ENCODE measurements around the gene PTPRG.

PTPRG gene

DNA sequence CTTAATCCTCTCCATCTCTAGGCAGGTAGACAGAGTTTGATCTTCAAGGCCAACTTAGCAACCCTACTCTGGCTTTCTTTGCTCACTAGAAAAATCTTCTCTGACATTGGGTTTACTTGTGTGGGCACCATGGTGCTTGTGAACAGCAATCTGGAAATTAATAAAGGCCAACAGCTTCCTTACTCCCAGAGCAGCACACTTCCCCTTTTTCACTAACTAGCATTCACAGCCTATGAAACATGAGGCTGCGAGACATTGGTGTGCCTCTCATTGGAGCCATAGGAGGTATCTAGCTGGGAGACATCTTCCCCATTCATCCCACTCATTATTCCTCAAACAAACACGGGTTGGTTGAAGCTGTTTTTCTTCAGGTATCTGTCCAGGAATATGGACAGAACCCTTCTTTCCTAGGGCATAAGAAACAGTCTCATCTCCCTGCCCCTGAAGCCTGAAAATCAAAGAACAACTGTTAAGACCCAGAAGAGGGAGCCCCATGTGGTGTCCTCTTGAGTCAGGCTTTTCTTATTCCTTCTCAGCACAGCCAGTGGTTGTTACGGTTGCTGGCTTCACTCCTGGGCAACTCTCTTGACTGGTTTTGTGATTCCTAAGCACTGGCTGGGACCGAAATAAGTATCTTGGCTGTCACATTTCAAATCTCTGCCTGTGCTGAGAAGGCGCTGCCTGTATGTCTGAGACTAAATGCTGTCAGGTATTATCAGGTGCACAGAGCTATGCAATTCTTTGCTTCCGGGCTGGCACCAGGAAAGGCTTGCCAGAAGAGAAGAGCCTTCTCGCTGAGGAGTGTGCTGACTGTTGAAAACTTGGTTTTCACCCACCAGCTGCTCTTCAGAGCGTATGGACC lies 617.6 kb downstream of the PTPRG start:
- DNase-seq: no peak

DNA sequence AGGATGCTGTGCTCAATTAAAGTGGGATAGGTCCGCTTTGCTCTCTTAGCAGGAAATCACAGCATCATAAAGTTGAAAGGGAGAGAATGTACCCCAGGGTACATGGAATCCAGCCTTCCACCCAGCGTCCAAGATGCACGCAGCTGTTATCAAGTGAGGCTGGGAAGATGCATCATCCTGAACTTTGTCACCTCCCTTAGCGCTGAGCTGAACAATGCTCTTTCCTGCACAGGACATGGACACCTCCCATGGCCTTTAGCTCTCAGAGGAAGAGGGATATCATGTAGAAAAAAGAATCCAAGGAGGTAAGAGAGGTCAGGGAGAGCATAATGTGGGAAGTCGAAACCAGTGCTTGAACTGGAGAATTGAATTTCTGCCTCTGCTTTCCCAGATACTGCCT lies 619.1 kb downstream of the PTPRG start:
- DNase-seq: no peak

DNA sequence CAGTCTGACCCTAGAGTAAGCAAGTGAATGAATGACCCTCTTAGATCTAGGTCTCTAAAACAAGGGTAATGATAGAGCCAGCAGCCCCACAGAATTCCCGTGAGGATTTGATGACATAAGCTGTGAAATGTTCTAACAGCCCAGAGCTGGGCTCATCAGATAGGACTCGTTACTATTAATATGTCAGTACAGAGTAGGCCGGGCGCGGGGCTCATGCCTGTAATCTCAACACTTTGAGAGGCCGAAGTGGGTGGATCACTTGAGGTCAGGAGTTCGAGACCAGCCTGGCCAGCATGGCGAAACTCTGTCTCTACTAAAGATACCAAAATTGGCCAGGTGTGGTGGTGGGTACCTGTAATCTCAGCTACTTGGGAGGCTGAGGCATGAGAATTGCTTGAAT lies 621.7 kb downstream of the PTPRG start:
- no peak for DNase-seq

DNA sequence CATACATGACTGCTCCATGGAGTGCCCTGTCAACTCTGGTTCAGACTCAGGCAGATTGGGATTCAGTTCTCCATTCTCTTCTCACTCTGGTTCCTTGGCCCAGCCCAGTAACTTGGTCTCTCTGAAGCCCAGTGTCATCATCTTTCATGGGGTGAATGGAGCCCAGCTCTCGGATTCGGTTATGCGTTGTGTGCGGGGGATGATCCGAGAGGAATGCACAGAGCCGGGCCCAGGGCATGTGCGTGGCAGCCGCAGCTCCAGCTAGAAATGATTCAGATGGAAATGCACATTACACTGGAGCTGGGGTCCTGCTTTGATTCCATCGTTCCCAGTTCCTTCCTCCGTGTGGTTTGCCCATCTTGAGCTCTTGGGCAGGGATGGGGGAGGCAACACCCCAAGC lies 622.6 kb downstream of the PTPRG start:
- no peak for DNase-seq

DNA sequence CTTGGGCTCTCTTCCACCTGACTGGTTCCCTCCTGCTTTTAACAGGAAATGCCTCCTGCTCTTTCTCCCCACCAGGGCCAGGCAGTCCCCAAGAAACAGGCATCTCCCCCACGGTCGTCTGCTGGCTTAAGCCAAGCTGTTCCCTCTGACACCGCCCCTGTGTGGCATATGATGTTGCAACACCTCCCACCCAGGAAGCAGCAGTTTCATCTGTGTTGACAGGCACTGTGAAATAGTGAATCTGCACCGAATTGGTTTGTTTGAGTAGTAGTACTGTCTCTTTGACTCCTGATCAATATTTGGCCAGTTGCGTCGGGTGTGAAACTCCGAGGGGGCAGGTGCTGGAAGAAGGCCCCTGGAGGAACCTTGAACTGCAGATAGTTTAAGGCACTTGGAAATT lies 623.2 kb downstream of the PTPRG start:
- no peak for DNase-seq

DNA sequence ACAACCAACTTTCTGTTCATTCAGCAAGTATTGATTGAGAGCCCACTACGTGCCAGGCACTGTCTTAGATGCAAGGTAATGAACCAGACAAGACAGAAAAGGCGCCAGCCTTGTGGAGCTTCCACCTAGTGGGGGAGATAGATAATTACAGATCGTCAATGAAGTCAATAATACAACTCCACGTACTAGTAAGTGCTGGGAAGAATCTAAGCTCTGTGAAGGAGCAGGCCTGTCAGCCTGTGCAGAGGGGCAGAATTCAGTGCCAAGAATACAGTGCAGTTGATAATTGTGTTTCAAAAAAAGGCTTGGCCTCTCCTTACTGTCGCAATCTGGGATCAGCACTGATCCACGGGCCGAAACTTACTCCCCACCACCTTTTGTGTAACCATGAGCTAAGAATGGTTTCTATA lies 625.7 kb downstream of the PTPRG start:
- no peak for DNase-seq

DNA sequence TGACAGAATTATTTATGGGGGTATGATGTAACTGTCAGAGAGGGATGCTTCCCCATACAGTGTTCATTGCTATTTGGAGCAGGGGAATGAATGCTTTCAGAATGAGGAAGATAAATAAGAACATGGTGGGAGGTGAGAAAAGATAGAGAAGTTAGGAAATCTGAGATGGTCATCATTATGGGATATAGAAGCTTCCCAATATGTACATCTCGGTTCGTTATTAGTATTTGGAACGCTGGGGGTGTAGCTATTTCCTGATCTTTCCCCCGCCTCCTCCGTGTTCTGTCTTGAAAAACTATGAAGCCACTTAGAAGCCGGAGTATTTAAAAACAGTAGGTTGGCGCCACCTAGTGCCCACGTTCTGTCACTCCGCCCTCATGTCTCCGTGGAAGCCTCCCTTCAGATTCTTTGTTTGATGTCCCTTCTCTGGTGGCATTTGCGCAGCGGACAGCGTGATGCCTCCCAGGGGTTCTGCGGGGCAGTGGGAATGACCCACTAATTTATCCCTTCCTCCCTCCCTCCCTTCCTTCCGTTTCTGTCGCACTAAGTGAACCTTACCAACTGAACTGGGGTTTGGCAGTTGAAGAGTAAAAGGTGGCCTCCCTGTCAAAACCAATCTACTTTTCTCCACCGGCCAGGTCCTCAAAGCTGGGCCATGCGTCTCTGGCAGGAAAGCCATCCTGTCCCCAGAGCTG lies 627.5 kb downstream of the PTPRG start:
- peak; percentile 55 for DNase-seq

DNA sequence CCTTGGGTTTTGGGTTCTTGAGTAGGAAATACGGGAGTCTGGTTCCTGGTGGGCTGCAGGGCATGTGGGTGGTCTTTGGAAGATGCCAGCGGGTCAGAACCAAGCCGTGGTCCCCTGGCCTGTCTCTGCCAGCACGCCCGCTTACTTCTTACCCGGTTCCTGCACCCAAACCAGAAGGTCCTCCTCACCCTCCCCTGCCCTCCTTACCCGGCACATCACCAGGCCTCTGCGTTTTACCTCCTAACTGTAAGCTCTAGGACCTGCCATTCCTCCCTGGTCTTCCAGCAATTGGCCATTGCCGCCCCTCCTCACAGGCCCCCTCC lies 628.0 kb downstream of the PTPRG start:
- DNase-seq: no peak

DNA sequence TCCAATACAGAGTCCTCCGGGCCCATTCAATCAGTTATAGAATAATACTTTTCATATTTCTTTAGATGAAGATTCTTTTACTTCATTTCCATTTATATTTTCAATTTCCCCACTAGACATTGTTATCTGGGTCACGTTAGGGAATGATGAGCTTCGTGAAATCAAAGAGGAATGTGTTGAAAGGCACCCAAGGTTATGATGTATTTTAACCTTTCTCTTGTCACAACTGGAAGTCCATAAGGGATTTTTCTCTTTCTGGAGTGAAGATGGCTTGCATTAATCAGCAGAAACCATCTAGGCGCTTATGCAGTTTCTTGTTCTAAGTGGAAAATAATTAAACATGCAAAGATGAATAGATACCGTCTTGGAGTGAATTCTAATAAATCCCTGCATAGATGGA lies 631.5 kb downstream of the PTPRG start:
- DNase-seq: no peak

DNA sequence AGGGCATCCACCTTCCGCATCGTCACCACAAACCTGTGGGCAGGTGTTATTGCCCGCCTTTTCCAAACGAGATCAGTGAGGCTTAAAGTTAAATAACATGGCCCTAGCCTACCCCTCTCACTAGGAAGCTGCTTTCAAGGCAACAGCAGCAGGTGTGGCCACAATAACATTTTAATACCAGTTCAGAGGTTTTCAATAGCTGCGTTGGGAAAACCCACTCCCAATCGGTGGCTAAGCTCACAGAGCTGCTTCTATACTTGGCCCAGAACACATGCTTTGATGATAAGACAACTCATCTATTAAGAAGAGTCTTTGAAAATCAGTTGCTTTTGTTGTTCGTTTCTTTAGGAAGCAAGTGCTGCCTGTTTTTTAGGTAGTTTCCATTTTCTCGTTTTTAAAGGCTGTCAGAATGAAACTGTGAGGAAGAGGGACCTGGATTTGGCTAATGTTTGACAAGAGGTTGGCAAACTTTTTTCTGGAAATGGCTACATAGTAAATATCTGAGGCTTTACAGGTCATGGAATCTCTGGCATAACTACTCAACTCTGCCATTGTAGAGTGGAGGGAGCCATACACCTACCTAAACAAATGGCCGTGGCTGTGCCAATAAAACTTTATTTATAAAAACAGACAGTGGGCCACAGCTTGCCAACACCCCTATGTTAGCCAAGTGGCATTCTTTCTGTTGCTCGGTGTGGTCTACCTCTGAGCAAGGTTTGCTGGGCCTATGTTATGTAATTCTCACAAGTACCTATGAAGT lies 632.4 kb downstream of the PTPRG start:
- DNase-seq: no peak

DNA sequence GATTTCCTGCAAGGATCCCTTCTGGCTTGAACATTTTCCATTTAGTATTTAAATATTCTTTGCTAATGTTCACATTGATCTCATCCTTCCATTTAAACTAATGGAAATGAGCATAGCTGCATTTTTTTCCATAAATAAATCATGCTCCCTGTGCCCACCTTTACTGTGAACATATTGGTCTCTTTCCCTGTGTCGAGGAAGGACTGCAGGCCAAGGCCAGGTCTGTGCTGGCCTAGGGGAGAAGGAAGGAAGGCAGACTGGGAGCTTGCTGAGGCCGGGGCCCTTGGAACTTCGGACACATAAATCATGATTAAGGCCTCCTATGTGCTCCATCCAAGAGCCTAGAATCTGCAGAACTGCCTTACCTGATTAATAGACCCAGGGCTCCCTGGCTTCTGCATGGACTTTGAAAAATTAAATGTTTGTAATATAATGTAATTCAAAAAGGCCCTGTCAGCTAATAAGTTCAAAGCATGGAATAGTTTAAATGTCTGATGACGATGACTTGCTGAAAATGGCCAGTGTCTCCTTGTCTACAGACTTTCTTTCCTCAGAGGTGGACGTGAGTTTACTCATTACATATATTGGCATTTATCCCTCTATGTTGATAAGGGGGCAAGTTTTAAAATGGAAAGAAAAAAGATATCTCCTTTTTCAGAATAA lies 636.1 kb downstream of the PTPRG start:
- no peak for DNase-seq

DNA sequence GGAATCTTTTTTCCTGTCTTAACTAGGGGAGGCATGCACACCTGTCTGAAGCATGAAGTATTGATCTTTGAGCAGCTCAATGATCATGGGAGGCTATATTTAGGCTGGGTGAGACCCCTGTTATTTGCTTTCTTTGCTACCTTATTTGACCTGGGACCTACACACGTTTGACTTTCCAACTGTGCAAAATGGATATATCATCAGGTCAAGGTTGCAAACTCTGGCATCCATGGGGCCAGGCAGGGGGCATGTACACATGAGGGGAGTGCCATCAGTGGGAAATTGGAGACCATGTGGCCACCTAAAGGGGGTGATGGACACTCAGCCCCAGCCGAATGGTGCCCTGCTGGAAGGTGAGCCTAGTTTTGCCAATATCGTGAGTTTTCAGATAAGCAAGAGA lies 637.8 kb downstream of the PTPRG start:
- DNase-seq: no peak

DNA sequence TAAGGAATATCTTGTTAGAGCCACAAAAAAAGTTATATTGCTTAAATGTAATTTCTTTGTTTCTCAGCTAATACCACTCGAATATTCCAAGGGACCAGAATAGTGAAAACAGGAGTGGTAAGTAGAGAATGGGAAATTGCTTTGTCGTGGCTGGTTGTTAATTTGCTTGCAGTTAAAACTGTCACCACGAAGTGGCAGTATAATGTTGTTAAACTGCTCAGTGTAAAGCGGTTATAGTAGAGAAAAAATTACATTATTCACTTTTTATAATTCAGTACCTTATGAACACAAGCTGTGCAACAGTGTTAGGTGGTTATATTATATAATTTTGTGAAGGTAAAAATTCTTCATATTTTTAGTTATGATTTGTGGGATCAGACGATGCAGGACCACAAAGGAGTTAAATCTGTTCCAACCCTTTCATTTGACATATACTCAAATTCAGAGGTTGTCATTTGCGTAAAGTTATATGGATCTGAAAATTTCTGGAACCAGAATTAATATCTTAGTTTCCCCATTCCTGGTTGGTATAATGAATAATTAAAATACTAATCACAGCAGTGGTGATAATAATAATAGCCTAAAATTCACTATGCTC lies 640.2 kb downstream of the PTPRG start:
- DNase-seq: peak; percentile 5

DNA sequence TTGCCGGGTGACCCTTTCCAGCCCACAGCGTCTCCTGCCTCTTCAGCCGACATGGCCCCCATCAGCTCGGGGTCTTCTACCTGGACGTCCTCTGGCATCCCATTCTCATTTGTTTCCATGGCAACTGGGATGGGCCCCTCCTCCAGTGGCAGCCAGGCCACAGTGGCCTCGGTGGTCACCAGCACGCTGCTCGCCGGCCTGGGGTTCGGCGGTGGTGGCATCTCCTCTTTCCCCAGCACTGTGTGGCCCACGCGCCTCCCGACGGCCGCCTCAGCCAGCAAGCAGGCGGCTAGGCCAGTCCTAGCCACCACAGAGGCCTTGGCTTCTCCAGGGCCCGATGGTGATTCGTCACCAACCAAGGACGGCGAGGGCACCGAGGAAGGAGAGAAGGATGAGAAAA lies 641.8 kb downstream of the PTPRG start:
- DNase-seq: no peak

DNA sequence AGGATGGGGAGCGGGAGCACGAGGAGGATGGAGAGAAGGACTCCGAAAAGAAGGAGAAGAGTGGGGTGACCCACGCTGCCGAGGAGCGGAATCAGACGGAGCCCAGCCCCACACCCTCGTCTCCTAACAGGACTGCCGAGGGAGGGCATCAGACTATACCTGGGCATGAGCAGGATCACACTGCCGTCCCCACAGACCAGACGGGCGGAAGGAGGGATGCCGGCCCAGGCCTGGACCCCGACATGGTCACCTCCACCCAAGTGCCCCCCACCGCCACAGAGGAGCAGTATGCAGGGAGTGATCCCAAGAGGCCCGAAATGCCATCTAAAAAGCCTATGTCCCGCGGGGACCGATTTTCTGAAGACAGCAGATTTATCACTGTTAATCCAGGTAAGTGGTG lies 642.2 kb downstream of the PTPRG start:
- no peak for DNase-seq

DNA sequence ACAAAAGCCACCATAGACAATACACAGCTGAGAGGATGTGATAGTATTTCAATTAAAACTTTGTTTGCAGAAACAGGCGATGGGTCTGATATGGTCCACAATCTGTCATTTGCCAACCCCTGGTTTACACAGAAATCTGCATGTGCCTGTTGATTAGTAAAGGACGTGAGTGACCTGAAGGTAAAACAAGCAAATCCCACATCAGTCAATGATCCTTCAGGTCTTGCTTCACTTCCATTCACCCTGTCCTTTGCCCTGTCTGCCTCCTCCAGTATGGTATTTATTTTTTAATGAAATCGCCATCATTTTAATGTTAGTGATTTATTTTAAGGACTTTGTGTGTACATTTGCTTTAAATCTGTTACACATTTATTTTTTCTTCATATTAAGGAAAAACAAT lies 645.8 kb downstream of the PTPRG start:
- no peak for DNase-seq

DNA sequence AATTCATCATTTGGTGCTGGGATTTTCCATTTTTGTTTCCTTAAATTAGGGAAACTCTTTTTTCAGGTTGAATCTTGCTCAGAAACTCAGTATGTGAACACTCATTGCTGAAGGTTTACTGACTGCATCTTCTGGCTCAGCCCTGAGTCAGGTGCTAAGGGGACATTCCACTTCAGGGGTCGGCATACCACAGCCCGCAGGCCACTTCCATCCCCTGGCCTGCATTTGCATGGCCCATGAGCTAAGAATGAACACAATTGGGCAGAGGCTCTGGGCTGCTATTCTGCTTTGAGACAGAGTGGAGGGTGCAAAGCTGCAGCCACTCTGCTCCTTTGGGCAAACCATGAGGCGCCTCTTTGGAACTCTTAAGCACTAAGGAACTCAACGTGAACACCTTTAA lies 647.0 kb downstream of the PTPRG start:
- no peak for DNase-seq

DNA sequence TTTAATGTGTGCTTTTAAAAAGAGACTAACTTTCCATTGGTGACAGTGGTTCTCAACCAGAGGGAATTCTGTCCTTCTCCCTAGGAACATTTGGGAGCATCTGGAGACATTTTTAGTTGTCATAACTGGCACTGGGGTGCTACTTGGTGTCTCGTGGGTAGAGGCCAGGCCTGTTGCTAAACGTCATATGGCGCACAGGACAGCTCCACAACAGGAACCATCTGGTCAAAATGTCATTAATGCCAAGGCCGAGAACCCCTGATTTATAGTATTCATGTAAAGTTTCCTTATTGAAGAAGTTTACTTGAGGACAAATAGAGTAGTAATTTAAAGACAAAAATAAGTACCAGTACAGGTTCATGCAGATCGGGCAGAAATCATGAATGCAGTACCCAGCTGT lies 647.7 kb downstream of the PTPRG start:
- DNase-seq: no peak

DNA sequence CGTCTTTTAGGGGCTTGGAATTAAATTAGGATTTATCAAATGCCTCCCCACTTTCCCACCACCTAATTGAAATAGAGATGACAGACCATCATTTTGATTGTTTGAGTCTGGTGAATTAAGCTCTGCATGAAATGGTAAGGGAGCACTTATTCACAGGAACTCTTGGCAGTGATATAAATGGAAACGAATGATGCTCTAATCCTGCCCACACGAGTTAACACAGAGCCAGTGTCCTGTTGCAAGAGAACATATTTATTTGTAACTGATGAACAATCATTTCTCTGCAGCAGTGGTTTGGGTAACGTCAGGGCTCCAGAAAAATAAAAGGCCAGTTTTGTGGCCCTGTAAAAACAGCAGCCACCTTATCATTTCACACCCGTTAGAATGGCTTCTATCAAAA lies 648.6 kb downstream of the PTPRG start:
- no peak for DNase-seq

DNA sequence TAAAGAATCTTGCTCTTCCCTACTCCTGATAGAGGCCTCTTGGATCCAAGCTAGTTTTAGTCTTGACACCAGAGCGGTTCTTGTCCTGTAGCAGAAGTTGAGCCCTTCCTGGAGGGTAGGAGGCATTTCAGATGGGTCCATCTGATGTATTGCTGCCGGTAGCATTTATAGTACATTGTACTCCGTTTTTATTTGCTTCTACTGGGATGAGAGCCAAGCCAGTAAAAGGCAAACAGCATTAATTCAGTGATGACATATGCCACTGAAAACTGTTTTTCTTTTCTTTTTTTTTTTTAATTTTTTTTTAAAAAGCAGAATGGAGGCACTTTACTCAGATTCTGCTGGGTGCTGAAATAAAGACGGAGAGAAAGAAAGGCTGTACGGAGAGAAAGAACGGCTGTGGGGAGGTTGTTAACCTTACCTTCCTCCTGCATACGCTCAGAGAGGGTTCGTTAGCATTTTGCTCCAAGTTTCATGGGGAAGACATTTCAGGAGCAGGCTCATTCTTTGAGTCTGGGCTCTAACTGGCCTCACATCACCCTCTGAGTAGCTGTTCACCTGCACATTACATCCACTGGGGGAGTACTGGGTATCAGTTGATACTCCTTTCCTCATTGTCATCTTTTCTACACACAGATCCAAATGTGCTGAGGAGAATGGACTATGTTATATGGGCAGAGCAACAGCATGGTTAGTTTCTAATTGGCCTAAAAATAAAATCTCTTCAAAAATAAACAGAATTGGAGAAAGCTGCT lies 650.5 kb downstream of the PTPRG start:
- no peak for DNase-seq

DNA sequence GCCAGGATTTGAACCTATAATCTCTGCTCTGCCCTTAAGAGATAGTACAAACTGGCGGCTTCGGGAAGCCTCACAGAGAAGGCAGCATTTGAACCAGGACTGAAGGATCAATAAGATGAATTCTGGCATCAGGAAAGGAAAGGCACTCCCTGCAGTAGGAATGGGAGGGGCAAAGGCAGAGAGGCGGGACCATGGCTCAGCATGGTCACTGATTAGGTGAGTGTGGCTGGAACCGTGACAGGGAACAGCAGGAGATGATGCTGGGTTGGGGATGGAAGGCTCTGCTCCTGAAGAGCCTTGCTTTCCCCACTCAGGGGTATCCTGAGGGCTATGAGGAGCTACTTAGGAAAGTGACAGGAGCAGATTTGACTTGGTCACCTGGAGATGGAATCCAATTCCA lies 653.5 kb downstream of the PTPRG start:
- no peak for DNase-seq

DNA sequence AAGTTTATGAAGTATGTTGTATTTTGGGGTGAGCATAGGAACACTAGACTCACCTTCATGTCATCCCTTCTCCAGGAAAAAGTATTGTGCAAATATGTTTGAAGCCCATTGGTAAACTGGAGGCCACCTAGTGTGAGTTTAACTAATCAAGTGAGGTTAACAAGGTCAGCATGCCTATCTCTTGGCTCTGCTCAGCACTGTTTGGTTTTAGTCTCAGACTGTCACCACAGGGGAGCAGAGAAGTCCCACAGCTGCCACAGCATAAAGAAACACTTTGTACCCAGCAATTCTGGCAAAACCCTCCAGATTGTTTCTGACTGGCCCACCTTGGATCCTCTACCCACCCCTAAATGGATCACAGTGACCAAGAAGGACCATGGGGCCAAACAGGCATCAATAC lies 659.2 kb downstream of the PTPRG start:
- no peak for DNase-seq

Data from CD4-positive, alpha-beta T cell treated with Interleukin-12 subunit alpha and Interleukin-12 subunit beta, for 1 hour (primary cell).